ENCODE data around the gene PPP4R3C. TPM values are rescaled to one million over a fixed set of nuclear protein-coding genes. Genes with fewer than 3 reads are reported as not detected.
"Not testable (repeated sequence)": the region's sequence is repeated elsewhere in the genome, so short reads cannot be mapped to it uniquely, and the experiment has no call there.

The PPP4R3C gene
- total RNA-seq (not detected), polyA plus RNA-seq (not detected)

DNA sequence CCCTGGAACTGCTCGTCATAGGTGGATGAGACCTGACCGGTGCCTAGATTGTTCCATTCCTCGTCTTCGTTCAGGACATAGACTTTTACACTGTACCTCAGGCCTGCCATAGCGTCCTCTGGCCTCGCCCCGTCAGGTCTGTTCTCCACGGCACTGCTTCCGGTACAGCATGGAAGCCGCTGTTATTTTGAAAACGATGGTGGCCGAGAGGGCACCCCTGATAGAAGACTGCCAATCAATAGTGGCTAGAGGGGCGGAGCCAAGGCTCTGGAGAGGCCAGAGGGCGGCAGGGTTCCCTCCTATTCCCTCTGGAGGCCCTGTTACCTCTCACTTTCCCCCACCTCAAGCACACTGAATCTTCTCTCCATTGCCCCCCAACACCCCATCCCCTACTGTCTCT lies at the start of gene PPP4R3C:
PPP4R3C (minus strand) TSS at position 155 of the 400 bp plus-strand sequence; CDS start at position 110, 45 bp downstream.
- no peak within 1 kb of the TSS for H3K27ac ChIP-seq (ENCODE audit: low read depth, low read length)
- no peak within 1 kb of the TSS for H3K4me3 ChIP-seq (ENCODE audit: low read length)
- H3K27me3 Mint-ChIP-seq: peaks cover 0 to 2% of the 10 kb centered on the region in 2 donors
- peaks cover 0 to 6% (median 3%) of the 10 kb centered on the region in 5 donors for H3K9me3 Mint-ChIP-seq
- no peaks in the 10 kb centered on the region for H3K27me3 ChIP-seq (ENCODE audit: insufficient read depth, low read length, poor library complexity, severe bottlenecking)
- H3K4me3 Mint-ChIP-seq: no peak within 1 kb of the TSS
- CTCF ChIA-PET: no interaction called here
- H3K4me1 ChIP-seq (ENCODE audit: insufficient read depth, low read length): no peaks in the 10 kb centered on the region
- no peaks in the 10 kb centered on the region for H3K36me3 ChIP-seq (ENCODE audit: insufficient read depth, low read length)
- no peak within 1 kb of the TSS for H3K27ac Mint-ChIP-seq
- POLR2A ChIA-PET: interaction anchor here (0.6 kb wide), 1 partner anchor 635 kb away, joined by 6 read pairs; no protein-coding TSS in a partner anchor
- DNase-seq: no peak
- no peaks in the 10 kb centered on the region for H3K9me3 ChIP-seq (ENCODE audit: low read length)
- H3K36me3 Mint-ChIP-seq: no peaks in the 10 kb centered on the region
- H3K4me1 Mint-ChIP-seq: no peaks in the 10 kb centered on the region

DNA sequence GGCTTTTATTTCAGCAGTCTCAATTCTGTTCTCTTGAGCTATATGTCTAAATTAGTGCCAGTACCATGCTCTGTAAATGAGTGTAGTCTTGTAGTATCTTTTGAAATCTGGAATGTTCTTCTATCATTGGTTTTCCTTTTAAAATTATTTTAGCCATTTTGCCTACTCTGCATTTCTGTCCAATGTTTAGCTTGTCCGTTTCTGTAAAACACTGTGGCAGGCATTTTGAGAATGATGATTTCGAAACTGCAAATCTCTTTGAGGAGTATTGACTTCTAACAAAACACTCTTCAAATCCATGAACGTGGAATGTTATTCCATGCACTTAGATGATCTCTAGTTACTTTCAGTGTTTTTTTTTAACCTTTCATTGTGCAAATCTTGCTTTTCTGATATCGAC lies 28.3 kb upstream of the PPP4R3C start:
- Mint-ChIP-seq H3K4me3 (no peak overlapping the region), H3K27ac (no peak overlapping the region), H3K36me3 (no peaks in the 10 kb centered on the region), H3K4me1 (no peaks in the 10 kb centered on the region), H3K27me3 (peaks cover 0 to 1% of the 10 kb centered on the region in 2 donors), H3K9me3 (peaks cover 0 to 10% (median 5%) of the 10 kb centered on the region in 5 donors)
- H3K36me3 ChIP-seq (ENCODE audit: insufficient read depth, low read length): no peaks in the 10 kb centered on the region
- H3K9me3 ChIP-seq (ENCODE audit: low read length): no peaks in the 10 kb centered on the region
- no peak overlapping the region for H3K4me3 ChIP-seq (ENCODE audit: low read length)
- no peak overlapping the region for H3K27ac ChIP-seq (ENCODE audit: low read depth, low read length)
- DNase-seq: no peak
- CTCF ChIA-PET: no interaction called here
- no peaks in the 10 kb centered on the region for H3K4me1 ChIP-seq (ENCODE audit: insufficient read depth, low read length)
- no peaks in the 10 kb centered on the region for H3K27me3 ChIP-seq (ENCODE audit: insufficient read depth, low read length, poor library complexity, severe bottlenecking)
- POLR2A ChIA-PET: no interaction called here

DNA sequence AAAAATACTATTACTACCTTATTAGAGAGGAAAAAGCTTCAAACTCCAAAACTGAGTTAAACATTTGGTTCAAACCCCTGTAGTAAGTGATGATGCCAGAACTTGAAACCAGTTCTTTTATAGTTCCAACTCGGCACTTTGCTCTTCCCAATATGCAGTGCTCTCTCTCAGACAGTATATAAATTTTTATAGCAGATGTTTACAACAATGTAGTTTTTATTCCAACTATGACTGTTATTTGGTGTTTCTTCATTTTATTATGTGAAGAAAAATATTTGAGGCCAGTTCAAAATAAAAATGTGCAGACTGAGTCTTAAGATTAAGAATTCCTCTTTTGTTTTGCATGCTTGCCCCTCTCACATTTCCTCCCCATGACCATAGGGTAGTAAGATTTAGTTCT lies 2.9 kb upstream of the PPP4R3C start:
- Mint-ChIP-seq H3K36me3 (no peaks in the 10 kb centered on the region), H3K4me3 (no peak overlapping the region), H3K4me1 (no peaks in the 10 kb centered on the region), H3K27ac (no peak overlapping the region), H3K27me3 (peaks cover 0 to 2% of the 10 kb centered on the region in 2 donors), H3K9me3 (peaks cover 0 to 6% (median 0%) of the 10 kb centered on the region in 5 donors)
- H3K27ac ChIP-seq (ENCODE audit: low read depth, low read length): no peak overlapping the region
- no peaks in the 10 kb centered on the region for H3K4me1 ChIP-seq (ENCODE audit: insufficient read depth, low read length)
- no peak overlapping the region for H3K4me3 ChIP-seq (ENCODE audit: low read length)
- DNase-seq: no peak
- H3K9me3 ChIP-seq (ENCODE audit: low read length): no peaks in the 10 kb centered on the region
- H3K36me3 ChIP-seq (ENCODE audit: insufficient read depth, low read length): no peaks in the 10 kb centered on the region
- ChIA-PET CTCF (no interaction called here), POLR2A (no interaction called here)
- H3K27me3 ChIP-seq (ENCODE audit: insufficient read depth, low read length, poor library complexity, severe bottlenecking): no peaks in the 10 kb centered on the region

DNA sequence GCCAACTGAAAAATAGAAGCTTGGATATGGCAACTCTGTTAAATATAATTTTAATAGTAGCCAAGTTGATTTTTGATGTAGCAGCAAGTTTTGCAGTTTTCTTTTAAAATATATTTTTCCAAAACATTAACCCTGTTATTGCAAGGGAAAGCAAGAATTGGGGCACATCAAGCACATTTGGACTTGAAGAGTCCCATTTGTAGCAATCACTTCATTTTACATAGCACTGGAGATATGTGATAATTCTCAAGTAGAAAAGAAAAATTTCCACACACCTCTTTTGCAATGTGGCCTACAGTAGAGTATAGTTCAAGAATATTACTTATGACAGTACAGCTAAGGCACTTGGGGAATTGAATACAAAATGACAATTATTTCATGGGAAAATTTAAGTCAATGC lies 1.9 kb upstream of the PPP4R3C start:
- Mint-ChIP-seq H3K9me3 (peaks cover 0 to 10% (median 2%) of the 10 kb centered on the region in 5 donors), H3K27me3 (peaks cover 0 to 2% of the 10 kb centered on the region in 2 donors), H3K36me3 (no peaks in the 10 kb centered on the region), H3K27ac (no peak overlapping the region), H3K4me1 (no peaks in the 10 kb centered on the region), H3K4me3 (no peak overlapping the region)
- DNase-seq: no peak
- H3K4me1 ChIP-seq (ENCODE audit: insufficient read depth, low read length): no peaks in the 10 kb centered on the region
- H3K27ac ChIP-seq (ENCODE audit: low read depth, low read length): no peak overlapping the region
- H3K27me3 ChIP-seq (ENCODE audit: insufficient read depth, low read length, poor library complexity, severe bottlenecking): no peaks in the 10 kb centered on the region
- ChIA-PET POLR2A (no interaction called here), CTCF (no interaction called here)
- no peak overlapping the region for H3K4me3 ChIP-seq (ENCODE audit: low read length)
- H3K9me3 ChIP-seq (ENCODE audit: low read length): no peaks in the 10 kb centered on the region
- no peaks in the 10 kb centered on the region for H3K36me3 ChIP-seq (ENCODE audit: insufficient read depth, low read length)

DNA sequence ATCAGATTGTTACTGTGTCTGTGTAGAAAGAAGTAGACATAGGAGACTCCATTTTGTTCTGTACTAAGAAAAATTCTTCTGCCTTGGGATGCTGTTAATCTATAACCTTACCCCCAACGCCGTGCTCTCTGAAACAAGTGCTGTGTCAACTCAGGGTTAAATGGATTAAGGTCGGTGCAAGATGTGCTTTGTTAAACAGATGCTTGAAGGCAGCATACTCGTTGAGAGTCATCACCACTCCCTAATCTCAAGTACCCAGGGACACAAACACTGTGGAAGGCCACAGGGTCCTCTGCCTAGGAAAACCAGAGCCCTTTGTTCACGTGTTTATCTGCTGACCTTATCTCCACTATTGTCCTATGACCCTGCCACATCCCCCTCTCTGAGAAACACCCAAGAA lies 4.0 kb downstream of the PPP4R3C start:
- not testable (repeated sequence) for H3K36me3 Mint-ChIP-seq

DNA sequence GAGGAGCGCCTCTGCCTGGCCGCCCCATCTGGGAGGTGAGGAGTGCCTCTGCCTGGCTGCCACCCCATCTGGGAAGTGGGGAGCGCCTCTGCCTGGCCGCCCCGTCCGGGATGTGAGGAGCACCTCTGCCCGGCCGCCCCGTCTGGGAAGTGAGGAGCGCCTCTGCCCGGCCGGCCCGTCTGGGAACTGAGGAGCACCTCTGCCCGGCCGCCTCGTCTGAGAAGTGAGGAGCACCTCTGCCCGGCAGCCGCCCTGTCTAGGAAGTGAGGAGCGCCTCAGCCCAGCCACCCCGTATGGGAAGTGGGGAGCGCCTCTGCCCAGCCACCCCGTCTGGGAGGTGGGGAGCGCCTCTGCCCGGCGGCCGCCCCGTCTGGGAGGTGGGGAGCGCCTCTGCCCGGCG lies 4.6 kb downstream of the PPP4R3C start:
- DNase-seq; H3K4me3 ChIP-seq (ENCODE audit: low read length); H3K27ac Mint-ChIP-seq; H3K4me3 Mint-ChIP-seq; H3K9me3 ChIP-seq (ENCODE audit: low read length); H3K27me3 Mint-ChIP-seq; CTCF ChIA-PET; H3K27ac ChIP-seq (ENCODE audit: low read depth, low read length); H3K36me3 ChIP-seq (ENCODE audit: insufficient read depth, low read length); H3K4me1 Mint-ChIP-seq; POLR2A ChIA-PET; H3K27me3 ChIP-seq (ENCODE audit: insufficient read depth, low read length, poor library complexity, severe bottlenecking); H3K4me1 ChIP-seq (ENCODE audit: insufficient read depth, low read length); H3K9me3 Mint-ChIP-seq; H3K36me3 Mint-ChIP-seq: not testable (repeated sequence)

More for the DNA sequence above, 4.0 kb downstream of the PPP4R3C start:
- DNase-seq; H3K27ac Mint-ChIP-seq; H3K9me3 Mint-ChIP-seq; POLR2A ChIA-PET; H3K4me3 Mint-ChIP-seq; CTCF ChIA-PET; H3K27me3 ChIP-seq (ENCODE audit: insufficient read depth, low read length, poor library complexity, severe bottlenecking); H3K4me3 ChIP-seq (ENCODE audit: low read length); H3K36me3 ChIP-seq (ENCODE audit: insufficient read depth, low read length); H3K4me1 Mint-ChIP-seq; H3K9me3 ChIP-seq (ENCODE audit: low read length); H3K27ac ChIP-seq (ENCODE audit: low read depth, low read length); H3K27me3 Mint-ChIP-seq; H3K4me1 ChIP-seq (ENCODE audit: insufficient read depth, low read length): not testable (repeated sequence)

DNA sequence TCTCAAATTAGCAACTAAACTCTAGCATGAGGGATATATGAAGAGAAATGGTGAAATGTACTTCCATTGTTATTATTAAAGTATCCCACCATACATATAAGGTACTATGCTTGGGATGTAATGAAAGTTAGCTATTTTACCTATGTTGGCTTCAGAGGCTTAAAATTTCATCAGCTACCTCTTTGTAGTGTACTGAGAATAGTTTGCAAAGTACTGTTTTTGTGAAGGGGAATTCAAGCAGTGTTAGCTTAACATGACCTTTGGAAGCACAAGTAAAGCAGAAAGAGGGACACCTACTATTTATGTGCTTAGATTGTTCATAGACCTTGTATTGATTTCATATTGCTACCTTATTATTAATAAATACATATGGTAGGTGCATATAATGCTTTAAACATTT lies 11.8 kb downstream of the PPP4R3C start:
- H3K4me1 Mint-ChIP-seq: no peaks in the 10 kb centered on the region
- CTCF ChIA-PET: no interaction called here
- POLR2A ChIA-PET: no interaction called here

DNA sequence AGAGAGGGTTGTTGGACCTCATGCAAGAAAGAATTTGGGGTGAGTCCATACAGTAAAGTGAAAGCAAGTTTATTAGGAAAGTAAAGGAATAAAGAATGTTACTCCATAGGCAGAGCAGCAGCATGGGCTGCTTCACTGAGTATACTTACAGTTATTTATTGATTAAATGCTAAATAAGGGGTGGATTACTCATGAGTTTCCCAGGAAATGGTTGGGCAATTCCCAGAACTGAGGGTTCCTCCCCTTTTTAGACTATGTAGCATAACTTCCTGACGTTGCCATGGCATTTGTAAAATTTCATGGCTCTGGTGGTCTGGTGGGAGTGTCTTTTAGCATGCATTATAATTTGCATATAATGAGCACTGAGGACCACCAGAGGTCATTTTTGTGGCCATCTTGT lies 16.7 kb downstream of the PPP4R3C start:
- H3K36me3 Mint-ChIP-seq: no peaks in the 10 kb centered on the region
- peaks cover 0 to 2% (median 0%) of the 10 kb centered on the region in 3 donors for H3K4me1 Mint-ChIP-seq
- H3K4me3 Mint-ChIP-seq: no peak overlapping the region
- ChIA-PET CTCF (no interaction called here), POLR2A (no interaction called here)
- peaks cover 0 to 8% (median 8%) of the 10 kb centered on the region in 5 donors for H3K9me3 Mint-ChIP-seq
- Histone ChIP-seq H3K27me3 (ENCODE audit: insufficient read depth, low read length, poor library complexity, severe bottlenecking) (no peaks in the 10 kb centered on the region), H3K4me1 (ENCODE audit: insufficient read depth, low read length) (no peaks in the 10 kb centered on the region), H3K36me3 (ENCODE audit: insufficient read depth, low read length) (no peaks in the 10 kb centered on the region), H3K9me3 (ENCODE audit: low read length) (no peaks in the 10 kb centered on the region), H3K27ac (ENCODE audit: low read depth, low read length) (no peak overlapping the region), H3K4me3 (ENCODE audit: low read length) (no peak overlapping the region)
- H3K27ac Mint-ChIP-seq: no peak overlapping the region
- no peak for DNase-seq
- no peaks in the 10 kb centered on the region for H3K27me3 Mint-ChIP-seq

More for the DNA sequence above, 11.8 kb downstream of the PPP4R3C start:
- no peaks in the 10 kb centered on the region for H3K9me3 ChIP-seq (ENCODE audit: low read length)
- no peak overlapping the region for H3K4me3 ChIP-seq (ENCODE audit: low read length)
- no peaks in the 10 kb centered on the region for H3K27me3 ChIP-seq (ENCODE audit: insufficient read depth, low read length, poor library complexity, severe bottlenecking)
- no peak overlapping the region for H3K27ac ChIP-seq (ENCODE audit: low read depth, low read length)
- Mint-ChIP-seq H3K27me3 (no peaks in the 10 kb centered on the region), H3K4me3 (no peak overlapping the region), H3K36me3 (no peaks in the 10 kb centered on the region), H3K27ac (no peak overlapping the region), H3K9me3 (peaks cover 0 to 6% (median 3%) of the 10 kb centered on the region in 5 donors)
- no peak for DNase-seq
- no peaks in the 10 kb centered on the region for H3K36me3 ChIP-seq (ENCODE audit: insufficient read depth, low read length)
- H3K4me1 ChIP-seq (ENCODE audit: insufficient read depth, low read length): no peaks in the 10 kb centered on the region

DNA sequence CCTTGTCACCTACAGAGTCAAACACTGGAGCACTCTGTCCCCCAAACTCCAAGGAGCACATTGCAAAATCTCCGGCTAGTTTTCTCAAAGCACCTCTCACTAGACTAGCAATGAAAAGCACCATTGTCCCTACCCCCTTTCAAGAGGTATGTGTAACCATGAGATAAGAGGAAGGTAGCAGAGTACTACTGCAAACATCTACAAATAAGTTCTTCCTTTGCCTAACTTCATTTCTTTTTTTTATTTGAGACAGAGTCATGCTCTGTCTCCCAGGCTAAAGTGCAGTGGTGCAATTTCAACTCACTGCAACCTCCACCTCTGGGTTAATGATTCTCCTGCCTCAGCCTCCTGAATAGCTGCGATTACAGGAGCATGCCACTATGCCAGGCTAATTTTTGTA lies 17.7 kb downstream of the PPP4R3C start:
- no peaks in the 10 kb centered on the region for H3K27me3 Mint-ChIP-seq
- Histone ChIP-seq H3K27ac (ENCODE audit: low read depth, low read length) (no peak overlapping the region), H3K4me1 (ENCODE audit: insufficient read depth, low read length) (no peaks in the 10 kb centered on the region), H3K9me3 (ENCODE audit: low read length) (no peaks in the 10 kb centered on the region), H3K36me3 (ENCODE audit: insufficient read depth, low read length) (no peaks in the 10 kb centered on the region), H3K4me3 (ENCODE audit: low read length) (no peak overlapping the region), H3K27me3 (ENCODE audit: insufficient read depth, low read length, poor library complexity, severe bottlenecking) (no peaks in the 10 kb centered on the region)
- ChIA-PET CTCF (no interaction called here), POLR2A (no interaction called here)
- no peaks in the 10 kb centered on the region for H3K36me3 Mint-ChIP-seq
- no peak overlapping the region for H3K4me3 Mint-ChIP-seq
- H3K4me1 Mint-ChIP-seq: peaks cover 0 to 2% (median 0%) of the 10 kb centered on the region in 3 donors
- DNase-seq: no peak
- H3K9me3 Mint-ChIP-seq: peaks cover 0 to 9% (median 8%) of the 10 kb centered on the region in 5 donors
- no peak overlapping the region for H3K27ac Mint-ChIP-seq

All from CD8-positive, alpha-beta memory T cell (primary cell).